Esophagus (tissue), 2 donors: ENCODE measurements around the gene DYSF. TPM values are rescaled to one million over a fixed set of nuclear protein-coding genes. Genes with fewer than 3 reads are reported as not detected.

ENCODE experiments used
- H3K27ac ChIP-seq, 2 donors: one replicate each; pipeline ENCODE4 v1.5.1; 2013; ENCODE audit warnings: low read depth in 2 of 2, mild to moderate bottlenecking in 2 of 2, inconsistent platforms in 1 of 2, low read length in 1 of 2, moderate library complexity in 1 of 2
- H3K27me3 ChIP-seq, 2 donors: one replicate each; pipeline ENCODE4 v1.6.1; 2013; ENCODE audit warnings: low read length in 2 of 2, control low read depth in 1 of 2, mild to moderate bottlenecking in 1 of 2; ENCODE audit not compliant: insufficient read depth in 2 of 2, control insufficient read depth in 1 of 2
- H3K36me3 ChIP-seq, 2 donors: one replicate each; pipeline ENCODE4 v1.6.1; 2013; ENCODE audit warnings: low read length in 1 of 2; ENCODE audit not compliant: control insufficient read depth in 2 of 2, insufficient read depth in 2 of 2
- H3K4me1 ChIP-seq, 2 donors: one replicate each; pipeline ENCODE4 v1.6.1; 2013; ENCODE audit warnings: low read length in 1 of 2; ENCODE audit not compliant: control insufficient read depth in 2 of 2, insufficient read depth in 2 of 2
- H3K4me3 ChIP-seq, 2 donors: one replicate each; pipeline ENCODE4 v1.5.1; 2013; ENCODE audit warnings: low read length in 2 of 2, mild to moderate bottlenecking in 2 of 2, low read depth in 1 of 2, moderate library complexity in 1 of 2
- H3K9me3 ChIP-seq, 2 donors: one replicate each; pipeline ENCODE4 v1.6.1; 2013; ENCODE audit warnings: mild to moderate bottlenecking in 2 of 2, low read depth in 1 of 2, low read length in 1 of 2, moderate library complexity in 1 of 2; ENCODE audit not compliant: control insufficient read depth in 2 of 2, insufficient read depth in 1 of 2
- WGBS, 2 donors: extraction: QIAGEN DNeasy Blood & Tissue Kit; methylation state at CpG; one replicate each; pipeline ENCODE4 v1.1.7; 2013; 5-methylcytosine and 5-hydroxymethylcytosine counted together
- polyA plus RNA-seq, 2 donors: library from polyadenylated mRNA; stranded (reverse); fragments of 200-250 nt; gene quantifications; one replicate each; pipeline ENCODE4 v1.2.3, GENCODE V29; 2013
- donor health status: healthy with polysubstance abuse.
- donor health status: Bipolar disorder and iron deficiency.

The DYSF gene
- polyA plus RNA-seq, 2 donors = 1.8 to 2.6 TPM

DNA sequence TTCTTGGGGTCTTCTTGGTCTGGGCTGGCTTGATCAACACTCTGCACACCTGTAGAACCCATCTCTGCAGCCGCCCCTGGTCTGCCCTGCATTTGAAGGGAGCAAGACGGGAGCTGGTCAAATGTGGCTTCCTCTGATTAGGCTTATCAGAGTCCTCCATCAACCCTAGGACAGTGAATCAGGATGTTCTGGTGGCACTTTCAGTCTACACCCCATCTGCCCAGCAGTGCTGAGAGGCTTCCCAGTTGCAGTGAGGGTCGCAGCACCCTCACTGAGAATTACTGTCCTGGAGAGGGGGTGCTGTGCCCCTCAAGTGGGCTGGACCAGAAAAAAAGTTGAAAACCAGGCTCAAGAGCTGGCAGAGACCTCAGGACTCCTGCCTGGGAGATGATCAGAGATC is 152.9 kb downstream of the DYSF start:
- Histone ChIP-seq H3K27ac (no peak overlapping the region), H3K9me3 (no peaks in the 10 kb centered on the region), H3K27me3 (no peaks in the 10 kb centered on the region), H3K4me3 (no peak overlapping the region), H3K36me3 (no peaks in the 10 kb centered on the region), H3K4me1 (no peaks in the 10 kb centered on the region)
- WGBS, 2 donors = 89 to 94% methylated on average over 3 of the region's 3 CpGs

GRCh38 chr2:71607151-71607889 is 154.0 kb downstream of the DYSF start:
- Histone ChIP-seq H3K36me3 (no peaks in the 10 kb centered on the region), H3K4me1 (no peaks in the 10 kb centered on the region), H3K9me3 (no peaks in the 10 kb centered on the region), H3K27ac (no peak overlapping the region), H3K4me3 (no peak overlapping the region), H3K27me3 (no peaks in the 10 kb centered on the region)
- 88 to 92% methylated on average over 7 of the region's 7 CpGs for WGBS, 2 donors

- no peak overlapping the region for H3K4me3 ChIP-seq
- H3K27ac ChIP-seq = no peak overlapping the region
- H3K9me3 ChIP-seq = no peaks in the 10 kb centered on the region
- no peaks in the 10 kb centered on the region for H3K36me3 ChIP-seq
- 62 to 80% methylated on average over 6 of the region's 6 CpGs for WGBS, 2 donors
- H3K4me1 ChIP-seq = no peaks in the 10 kb centered on the region
- no peaks in the 10 kb centered on the region for H3K27me3 ChIP-seq
Measured at GRCh38 chr2:71608034-71608433, 154.7 kb downstream of the DYSF start.

GRCh38 chr2:71608441-71608840 is 155.1 kb downstream of the DYSF start:
- H3K27me3 ChIP-seq = no peaks in the 10 kb centered on the region
- WGBS, 2 donors = 65 to 68% methylated on average over 12 of the region's 12 CpGs
- H3K27ac ChIP-seq = no peak overlapping the region
- H3K36me3 ChIP-seq = no peaks in the 10 kb centered on the region
- no peak overlapping the region for H3K4me3 ChIP-seq
- H3K9me3 ChIP-seq = no peaks in the 10 kb centered on the region
- H3K4me1 ChIP-seq = no peaks in the 10 kb centered on the region

DNA sequence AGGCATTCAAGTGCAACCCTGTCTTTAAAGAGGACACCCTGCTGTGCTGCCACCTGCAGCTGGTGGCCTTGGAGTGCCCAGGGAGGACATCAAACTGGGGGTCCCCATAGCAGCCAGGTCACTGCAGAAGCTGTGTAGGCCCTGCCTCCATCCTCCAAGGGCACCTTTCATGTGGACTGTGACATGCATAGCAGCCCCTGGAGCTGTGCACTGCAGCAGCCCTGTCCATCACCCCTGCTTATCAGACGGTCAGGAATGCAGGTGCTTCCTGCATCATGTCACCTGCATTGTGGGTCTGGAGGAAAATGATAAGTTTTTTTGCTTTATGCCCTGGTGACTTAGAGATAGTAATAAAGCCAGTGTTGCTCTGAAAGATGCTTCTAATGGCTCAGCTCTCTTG is 155.7 kb downstream of the DYSF start:
- 29 to 40% methylated on average over 1 of the region's 1 CpG for WGBS, 2 donors
- Histone ChIP-seq H3K4me3 (no peak overlapping the region), H3K9me3 (no peaks in the 10 kb centered on the region)

DNA sequence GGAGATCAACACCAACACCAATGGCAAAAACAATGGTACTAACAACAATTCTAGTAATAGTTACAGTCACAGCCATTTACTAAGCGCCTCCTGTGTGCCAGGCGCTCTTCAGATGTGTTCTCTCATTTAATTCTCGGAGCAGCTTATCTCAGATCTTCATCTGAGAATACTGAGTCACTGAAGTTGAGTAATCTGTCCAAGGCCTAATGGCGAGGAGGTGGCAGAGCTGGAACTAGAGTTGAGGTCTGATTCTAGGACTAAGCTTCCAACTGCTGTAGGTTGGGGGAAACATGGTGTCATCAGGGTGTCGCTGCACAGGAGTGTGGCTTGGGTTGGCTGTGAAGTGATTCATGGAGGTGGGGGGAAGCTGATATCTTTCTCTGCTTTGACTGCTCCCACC is 156.1 kb downstream of the DYSF start:
- Histone ChIP-seq H3K27me3 (no peaks in the 10 kb centered on the region), H3K36me3 (no peaks in the 10 kb centered on the region), H3K9me3 (no peaks in the 10 kb centered on the region), H3K27ac (no peak overlapping the region), H3K4me3 (no peak overlapping the region), H3K4me1 (no peaks in the 10 kb centered on the region)
- WGBS, 2 donors = 83 to 85% methylated on average over 5 of the region's 5 CpGs

More for the DNA sequence above, 155.7 kb downstream of the DYSF start:
- Histone ChIP-seq H3K4me1 (no peaks in the 10 kb centered on the region), H3K36me3 (no peaks in the 10 kb centered on the region), H3K27me3 (no peaks in the 10 kb centered on the region), H3K27ac (no peak overlapping the region)

DNA sequence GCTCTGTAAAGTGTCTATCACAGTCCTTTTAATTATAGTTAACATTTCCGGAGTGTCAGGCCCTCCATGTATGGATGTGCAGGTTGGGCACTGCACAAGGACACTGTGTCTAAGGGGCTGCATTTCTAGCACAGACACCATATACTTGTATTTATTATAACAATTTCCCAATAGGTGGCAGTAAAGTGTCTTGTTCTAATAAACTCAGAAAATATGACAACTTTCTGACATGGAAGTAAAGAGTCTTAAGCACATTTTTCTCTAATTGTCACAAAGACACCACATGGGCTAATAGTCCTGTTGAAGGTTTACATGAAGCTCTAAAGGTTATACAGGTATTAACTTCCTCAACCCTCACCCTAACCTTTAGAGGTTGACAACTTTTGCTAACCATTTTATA is 156.6 kb downstream of the DYSF start:
- Histone ChIP-seq H3K27me3 (no peaks in the 10 kb centered on the region), H3K27ac (no peak overlapping the region), H3K9me3 (no peaks in the 10 kb centered on the region), H3K4me1 (no peaks in the 10 kb centered on the region), H3K36me3 (no peaks in the 10 kb centered on the region), H3K4me3 (no peak overlapping the region)
- 60 to 79% methylated on average over 1 of the region's 1 CpG for WGBS, 2 donors

- no peak overlapping the region for H3K27ac ChIP-seq
- H3K9me3 ChIP-seq = no peaks in the 10 kb centered on the region
- H3K36me3 ChIP-seq = no peaks in the 10 kb centered on the region
- H3K4me1 ChIP-seq = peaks cover 0 to 2% of the 10 kb centered on the region in 2 donors
- H3K4me3 ChIP-seq = no peak overlapping the region
- no peaks in the 10 kb centered on the region for H3K27me3 ChIP-seq
- 84 to 90% methylated on average over 7 of the region's 7 CpGs for WGBS, 2 donors
Measured at GRCh38 chr2:71610671-71611070, 157.3 kb downstream of the DYSF start.

GRCh38 chr2:71611247-71611646 is 157.9 kb downstream of the DYSF start:
- H3K27me3 ChIP-seq = no peaks in the 10 kb centered on the region
- H3K4me1 ChIP-seq = peaks cover 0 to 2% of the 10 kb centered on the region in 2 donors
- 83 to 91% methylated on average over 12 of the region's 12 CpGs for WGBS, 2 donors
- H3K4me3 ChIP-seq = no peak overlapping the region
- no peaks in the 10 kb centered on the region for H3K36me3 ChIP-seq
- no peaks in the 10 kb centered on the region for H3K9me3 ChIP-seq
- H3K27ac ChIP-seq = no peak overlapping the region
